GM23338 (cell line): ENCODE measurements around the gene ST6GALNAC4. TPM values are rescaled to one million over a fixed set of nuclear protein-coding genes. Genes with fewer than 3 reads are reported as not detected.

Source experiments
- ATAC-seq: fragments of 200-7000 bp; cut with Tn5 transposase; 3 replicates; pipeline ENCODE4 v1.9.1; 2020
- DNase-seq: peaks from one replicate; pipeline ENCODE4 v3.0.0-alpha.2; 2015; ENCODE audit warnings: low spot score
- H2AFZ ChIP-seq: fragments of 200-600 bp; sonication (generic); 2 replicates; pipeline ENCODE4 v1.8.0; 2016; ENCODE audit warnings: antibody characterized with exemption, mild to moderate bottlenecking, moderate library complexity
- H3F3A ChIP-seq: fragments of 200-600 bp; sonication (generic); replicated peaks from 2 replicates; pipeline ENCODE4 v1.8.0; 2017; ENCODE audit warnings: antibody characterized with exemption, mixed run types, low read depth
- H3K27ac ChIP-seq: fragments of 200-600 bp; sonication (generic); 2 replicates; pipeline ENCODE4 v1.6.1; 2016; ENCODE audit warnings: low read depth
- H3K27me3 ChIP-seq: fragments of 200-600 bp; sonication (generic); 2 replicates; pipeline ENCODE4 v1.8.0; 2016; ENCODE audit warnings: mild to moderate bottlenecking, mixed run types, moderate library complexity; ENCODE audit not compliant: insufficient read depth
- H3K36me3 ChIP-seq: fragments of 200-600 bp; sonication (generic); 2 replicates; pipeline ENCODE4 v1.8.0; 2016; ENCODE audit warnings: mild to moderate bottlenecking; ENCODE audit not compliant: insufficient read depth
- H3K4me1 ChIP-seq: fragments of 200-600 bp; sonication (generic); 2 replicates; pipeline ENCODE4 v1.8.0; 2016; ENCODE audit warnings: mild to moderate bottlenecking, moderate library complexity; ENCODE audit not compliant: insufficient read depth
- H3K4me2 ChIP-seq: fragments of 200-600 bp; sonication (generic); 2 replicates; pipeline ENCODE4 v1.7.1; 2017; ENCODE audit warnings: mixed run types
- H3K4me3 ChIP-seq: fragments of 200-600 bp; sonication (generic); 2 replicates; pipeline ENCODE4 v1.6.1; 2016; ENCODE audit warnings: mixed run types
- H3K79me2 ChIP-seq: fragments of 200-600 bp; sonication (generic); replicated peaks from 2 replicates; pipeline ENCODE4 v1.8.0; 2017; ENCODE audit warnings: mild to moderate bottlenecking; ENCODE audit not compliant: insufficient read depth
- H3K9me2 ChIP-seq: fragments of 200-600 bp; sonication (generic); 2 replicates; pipeline ENCODE4 v1.8.0; 2017; ENCODE audit not compliant: insufficient read depth
- H4K20me1 ChIP-seq: fragments of 200-600 bp; sonication (generic); replicated peaks from 2 replicates; pipeline ENCODE4 v1.8.0; 2017; ENCODE audit warnings: mild to moderate bottlenecking; ENCODE audit not compliant: insufficient read depth
- H3K27ac Mint-ChIP-seq: 2 replicates; pipeline ENCODE4 v1.8.0; 2020; ENCODE audit warnings: inconsistent platforms, mild to moderate bottlenecking, moderate library complexity, mixed read lengths
- H3K27me3 Mint-ChIP-seq: 3 replicates; pipeline ENCODE4 v1.8.0; 2022; ENCODE audit warnings: low read depth, mild to moderate bottlenecking, moderate library complexity, mixed read lengths, inconsistent platforms; ENCODE audit not compliant: insufficient read depth, poor library complexity
- H3K36me3 Mint-ChIP-seq: 3 replicates; pipeline ENCODE4 v1.8.0; 2021; ENCODE audit warnings: low read depth, mild to moderate bottlenecking, inconsistent platforms, moderate library complexity, mixed read lengths
- H3K4me1 Mint-ChIP-seq: 3 replicates; pipeline ENCODE4 v1.8.0; 2020; ENCODE audit warnings: mild to moderate bottlenecking, inconsistent platforms, mixed read lengths
- H3K4me3 Mint-ChIP-seq: 3 replicates; pipeline ENCODE4 v1.8.0; 2021; ENCODE audit warnings: moderate library complexity, mild to moderate bottlenecking, inconsistent platforms, mixed read lengths
- H3K9me3 Mint-ChIP-seq: 3 replicates; pipeline ENCODE4 v1.8.0; 2020; ENCODE audit warnings: moderate library complexity, mild to moderate bottlenecking, inconsistent platforms, mixed read lengths
- EZH2phosphoT487 ChIP-seq: fragments of 200-600 bp; sonication (generic); IDR thresholded peaks from one replicate; pipeline ENCODE4 v1.8.1; 2018; ENCODE audit warnings: antibody characterized with exemption; ENCODE audit not compliant: unreplicated experiment
- JUNB ChIP-seq: IDR thresholded peaks from one replicate; pipeline ENCODE4 v1.6.1; 2016; ENCODE audit warnings: antibody characterized with exemption; ENCODE audit not compliant: unreplicated experiment
- NANOG ChIP-seq: IDR thresholded peaks from 2 replicates; pipeline ENCODE4 v1.6.1; 2016; ENCODE audit warnings: antibody characterized with exemption, borderline replicate concordance
- STAT1 ChIP-seq: IDR thresholded peaks from one replicate; pipeline ENCODE4 v1.6.1; 2016; ENCODE audit warnings: antibody characterized with exemption; ENCODE audit not compliant: unreplicated experiment
- ZNF331 ChIP-seq: fragments of 250-450 bp; sonication (Bioruptor Pico); IDR thresholded peaks from 2 replicates; pipeline ENCODE4 v1.5.0; 2020; ENCODE audit warnings: low read depth, mild to moderate bottlenecking, moderate library complexity
- polyA plus RNA-seq: library from polyadenylated mRNA; unstranded; fragments of >200 nt; fragmentation: Nextera tagmentation; extraction: Ambion mirVana; gene quantifications from 2 replicates; pipeline ENCODE4 v1.2.1, GENCODE V29; 2016
- total RNA-seq: library from RNA; depleted of rRNA; stranded (reverse); fragments of >200 nt; shearing (Covaris generic); gene quantifications from 2 replicates; pipeline ENCODE4 v1.2.3, GENCODE V29; 2014
- TF ChIP-seq, protein P1 (sequence below): IDR thresholded peaks from one replicate; pipeline ENCODE4 v1.6.1; 2018; ENCODE audit warnings: antibody characterized with exemption; ENCODE audit not compliant: unreplicated experiment
- TF ChIP-seq, protein P2 (sequence below): IDR thresholded peaks from 2 replicates; pipeline ENCODE4 v1.6.1; 2016; ENCODE audit warnings: antibody characterized with exemption
- TF ChIP-seq, protein P3 (sequence below): fragments of 250-450 bp; sonication (Bioruptor Pico); IDR thresholded peaks from 2 replicates; pipeline ENCODE4 v1.5.0; 2020; ENCODE audit warnings: mild to moderate bottlenecking, moderate library complexity

The ST6GALNAC4 gene
- total and polyA plus RNA-seq, 2 experiments from 2014 or later, result 8.1 to 35.3 TPM

DNA sequence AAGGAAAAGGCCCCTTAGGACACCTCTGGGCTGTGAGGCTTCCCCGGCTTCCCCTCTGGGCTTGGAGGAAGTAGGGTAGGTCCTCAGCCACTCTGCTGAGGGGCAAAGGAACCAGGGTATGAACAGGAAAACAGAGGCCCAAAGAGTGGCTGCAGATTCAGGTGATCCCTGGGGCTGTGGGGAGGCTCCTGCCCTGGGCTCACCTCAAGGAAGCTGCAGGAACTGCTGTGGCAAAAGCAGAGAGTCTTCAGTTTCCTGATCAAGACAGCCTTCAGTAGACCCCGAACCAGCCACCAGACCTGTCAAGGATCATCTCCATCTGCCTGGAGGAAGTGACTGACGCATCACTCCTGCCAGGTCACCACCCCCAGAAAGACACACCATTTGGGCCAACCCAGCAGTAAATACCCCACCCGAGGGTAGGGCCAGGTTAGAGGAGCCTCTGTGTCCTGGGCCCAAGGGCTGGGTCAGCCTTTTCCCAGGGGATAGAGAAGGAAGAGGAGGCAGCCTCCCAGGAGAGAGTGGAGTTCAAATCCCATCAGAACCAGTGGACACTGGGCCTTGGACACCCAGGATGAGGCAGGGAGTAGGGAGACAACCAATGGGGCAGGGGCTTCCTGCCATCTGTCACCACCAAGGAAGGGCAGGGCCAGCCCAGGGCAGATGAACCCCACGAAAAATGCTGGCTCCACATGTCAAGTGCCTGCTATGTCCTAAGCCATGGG lies 11.7 kb downstream of the ST6GALNAC4 start:
- H3F3A ChIP-seq, result peaks cover 13% of the 10 kb centered on the region; the same call in 1 of the 2 replicates
- DNase-seq, result no peak
- H3K4me2 ChIP-seq, result peak overlapping the region; percentile 68; the same call in 1 of the 2 replicates
- no peak overlapping the region for H3K27ac ChIP-seq
- no peaks in the 10 kb centered on the region for H3K9me2 ChIP-seq
- ATAC-seq, result no peak
- Mint-ChIP-seq H3K4me3 (no peak overlapping the region), H3K4me1 (peaks cover 19% of the 10 kb centered on the region), H3K27me3 (peaks cover 11% of the 10 kb centered on the region), H3K9me3 (no peaks in the 10 kb centered on the region), H3K36me3 (no peaks in the 10 kb centered on the region), H3K27ac (peak overlapping the region; percentile 35; the same call in 1 of the 2 replicates)
- no peak for TF ChIP-seq NANOG
- no peak for TF ChIP-seq JUNB
- TF ChIP-seq, protein P1, sequence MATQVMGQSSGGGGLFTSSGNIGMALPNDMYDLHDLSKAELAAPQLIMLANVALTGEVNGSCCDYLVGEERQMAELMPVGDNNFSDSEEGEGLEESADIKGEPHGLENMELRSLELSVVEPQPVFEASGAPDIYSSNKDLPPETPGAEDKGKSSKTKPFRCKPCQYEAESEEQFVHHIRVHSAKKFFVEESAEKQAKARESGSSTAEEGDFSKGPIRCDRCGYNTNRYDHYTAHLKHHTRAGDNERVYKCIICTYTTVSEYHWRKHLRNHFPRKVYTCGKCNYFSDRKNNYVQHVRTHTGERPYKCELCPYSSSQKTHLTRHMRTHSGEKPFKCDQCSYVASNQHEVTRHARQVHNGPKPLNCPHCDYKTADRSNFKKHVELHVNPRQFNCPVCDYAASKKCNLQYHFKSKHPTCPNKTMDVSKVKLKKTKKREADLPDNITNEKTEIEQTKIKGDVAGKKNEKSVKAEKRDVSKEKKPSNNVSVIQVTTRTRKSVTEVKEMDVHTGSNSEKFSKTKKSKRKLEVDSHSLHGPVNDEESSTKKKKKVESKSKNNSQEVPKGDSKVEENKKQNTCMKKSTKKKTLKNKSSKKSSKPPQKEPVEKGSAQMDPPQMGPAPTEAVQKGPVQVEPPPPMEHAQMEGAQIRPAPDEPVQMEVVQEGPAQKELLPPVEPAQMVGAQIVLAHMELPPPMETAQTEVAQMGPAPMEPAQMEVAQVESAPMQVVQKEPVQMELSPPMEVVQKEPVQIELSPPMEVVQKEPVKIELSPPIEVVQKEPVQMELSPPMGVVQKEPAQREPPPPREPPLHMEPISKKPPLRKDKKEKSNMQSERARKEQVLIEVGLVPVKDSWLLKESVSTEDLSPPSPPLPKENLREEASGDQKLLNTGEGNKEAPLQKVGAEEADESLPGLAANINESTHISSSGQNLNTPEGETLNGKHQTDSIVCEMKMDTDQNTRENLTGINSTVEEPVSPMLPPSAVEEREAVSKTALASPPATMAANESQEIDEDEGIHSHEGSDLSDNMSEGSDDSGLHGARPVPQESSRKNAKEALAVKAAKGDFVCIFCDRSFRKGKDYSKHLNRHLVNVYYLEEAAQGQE, result no peak
- TF ChIP-seq, protein P2, sequence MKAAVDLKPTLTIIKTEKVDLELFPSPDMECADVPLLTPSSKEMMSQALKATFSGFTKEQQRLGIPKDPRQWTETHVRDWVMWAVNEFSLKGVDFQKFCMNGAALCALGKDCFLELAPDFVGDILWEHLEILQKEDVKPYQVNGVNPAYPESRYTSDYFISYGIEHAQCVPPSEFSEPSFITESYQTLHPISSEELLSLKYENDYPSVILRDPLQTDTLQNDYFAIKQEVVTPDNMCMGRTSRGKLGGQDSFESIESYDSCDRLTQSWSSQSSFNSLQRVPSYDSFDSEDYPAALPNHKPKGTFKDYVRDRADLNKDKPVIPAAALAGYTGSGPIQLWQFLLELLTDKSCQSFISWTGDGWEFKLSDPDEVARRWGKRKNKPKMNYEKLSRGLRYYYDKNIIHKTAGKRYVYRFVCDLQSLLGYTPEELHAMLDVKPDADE, result no peak
- TF ChIP-seq, protein P3, sequence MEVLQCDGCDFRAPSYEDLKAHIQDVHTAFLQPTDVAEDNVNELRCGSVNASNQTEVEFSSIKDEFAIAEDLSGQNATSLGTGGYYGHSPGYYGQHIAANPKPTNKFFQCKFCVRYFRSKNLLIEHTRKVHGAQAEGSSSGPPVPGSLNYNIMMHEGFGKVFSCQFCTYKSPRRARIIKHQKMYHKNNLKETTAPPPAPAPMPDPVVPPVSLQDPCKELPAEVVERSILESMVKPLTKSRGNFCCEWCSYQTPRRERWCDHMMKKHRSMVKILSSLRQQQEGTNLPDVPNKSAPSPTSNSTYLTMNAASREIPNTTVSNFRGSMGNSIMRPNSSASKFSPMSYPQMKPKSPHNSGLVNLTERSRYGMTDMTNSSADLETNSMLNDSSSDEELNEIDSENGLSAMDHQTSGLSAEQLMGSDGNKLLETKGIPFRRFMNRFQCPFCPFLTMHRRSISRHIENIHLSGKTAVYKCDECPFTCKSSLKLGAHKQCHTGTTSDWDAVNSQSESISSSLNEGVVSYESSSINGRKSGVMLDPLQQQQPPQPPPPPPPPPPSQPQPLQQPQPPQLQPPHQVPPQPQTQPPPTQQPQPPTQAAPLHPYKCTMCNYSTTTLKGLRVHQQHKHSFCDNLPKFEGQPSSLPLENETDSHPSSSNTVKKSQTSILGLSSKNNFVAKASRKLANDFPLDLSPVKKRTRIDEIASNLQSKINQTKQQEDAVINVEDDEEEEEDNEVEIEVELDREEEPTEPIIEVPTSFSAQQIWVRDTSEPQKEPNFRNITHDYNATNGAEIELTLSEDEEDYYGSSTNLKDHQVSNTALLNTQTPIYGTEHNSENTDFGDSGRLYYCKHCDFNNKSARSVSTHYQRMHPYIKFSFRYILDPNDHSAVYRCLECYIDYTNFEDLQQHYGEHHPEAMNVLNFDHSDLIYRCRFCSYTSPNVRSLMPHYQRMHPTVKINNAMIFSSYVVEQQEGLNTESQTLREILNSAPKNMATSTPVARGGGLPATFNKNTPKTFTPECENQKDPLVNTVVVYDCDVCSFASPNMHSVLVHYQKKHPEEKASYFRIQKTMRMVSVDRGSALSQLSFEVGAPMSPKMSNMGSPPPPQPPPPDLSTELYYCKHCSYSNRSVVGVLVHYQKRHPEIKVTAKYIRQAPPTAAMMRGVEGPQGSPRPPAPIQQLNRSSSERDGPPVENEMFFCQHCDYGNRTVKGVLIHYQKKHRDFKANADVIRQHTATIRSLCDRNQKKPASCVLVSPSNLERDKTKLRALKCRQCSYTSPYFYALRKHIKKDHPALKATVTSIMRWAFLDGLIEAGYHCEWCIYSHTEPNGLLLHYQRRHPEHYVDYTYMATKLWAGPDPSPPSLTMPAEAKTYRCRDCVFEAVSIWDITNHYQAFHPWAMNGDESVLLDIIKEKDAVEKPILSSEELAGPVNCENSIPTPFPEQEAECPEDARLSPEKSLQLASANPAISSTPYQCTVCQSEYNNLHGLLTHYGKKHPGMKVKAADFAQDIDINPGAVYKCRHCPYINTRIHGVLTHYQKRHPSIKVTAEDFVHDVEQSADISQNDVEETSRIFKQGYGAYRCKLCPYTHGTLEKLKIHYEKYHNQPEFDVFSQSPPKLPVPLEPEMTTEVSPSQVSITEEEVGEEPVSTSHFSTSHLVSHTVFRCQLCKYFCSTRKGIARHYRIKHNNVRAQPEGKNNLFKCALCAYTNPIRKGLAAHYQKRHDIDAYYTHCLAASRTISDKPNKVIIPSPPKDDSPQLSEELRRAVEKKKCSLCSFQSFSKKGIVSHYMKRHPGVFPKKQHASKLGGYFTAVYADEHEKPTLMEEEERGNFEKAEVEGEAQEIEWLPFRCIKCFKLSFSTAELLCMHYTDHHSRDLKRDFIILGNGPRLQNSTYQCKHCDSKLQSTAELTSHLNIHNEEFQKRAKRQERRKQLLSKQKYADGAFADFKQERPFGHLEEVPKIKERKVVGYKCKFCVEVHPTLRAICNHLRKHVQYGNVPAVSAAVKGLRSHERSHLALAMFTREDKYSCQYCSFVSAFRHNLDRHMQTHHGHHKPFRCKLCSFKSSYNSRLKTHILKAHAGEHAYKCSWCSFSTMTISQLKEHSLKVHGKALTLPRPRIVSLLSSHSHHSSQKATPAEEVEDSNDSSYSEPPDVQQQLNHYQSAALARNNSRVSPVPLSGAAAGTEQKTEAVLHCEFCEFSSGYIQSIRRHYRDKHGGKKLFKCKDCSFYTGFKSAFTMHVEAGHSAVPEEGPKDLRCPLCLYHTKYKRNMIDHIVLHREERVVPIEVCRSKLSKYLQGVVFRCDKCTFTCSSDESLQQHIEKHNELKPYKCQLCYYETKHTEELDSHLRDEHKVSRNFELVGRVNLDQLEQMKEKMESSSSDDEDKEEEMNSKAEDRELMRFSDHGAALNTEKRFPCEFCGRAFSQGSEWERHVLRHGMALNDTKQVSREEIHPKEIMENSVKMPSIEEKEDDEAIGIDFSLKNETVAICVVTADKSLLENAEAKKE (CRISPR knock-in tag), result no peak
- TF ChIP-seq EZH2phosphoT487, result no peak
- no peak for TF ChIP-seq STAT1
- no peak for TF ChIP-seq ZNF331 (CRISPR knock-in tag)
- H3K4me1 ChIP-seq, result peaks cover 23% of the 10 kb centered on the region
- no peaks in the 10 kb centered on the region for H3K36me3 ChIP-seq
- no peaks in the 10 kb centered on the region for H4K20me1 ChIP-seq
- H3K79me2 ChIP-seq, result no peaks in the 10 kb centered on the region
- no peak overlapping the region for H3K4me3 ChIP-seq
- no peak overlapping the region for H2AFZ ChIP-seq
- no peaks in the 10 kb centered on the region for H3K27me3 ChIP-seq
